ENCODE measurements around the gene PRDM5. TPM values are rescaled to one million over a fixed set of nuclear protein-coding genes. Genes with fewer than 3 reads are reported as not detected.

PRDM5 gene
- total and polyA plus RNA-seq, 2 donors (not counting 3 experiments of a cell fraction or from before 2014, with no cell fraction given) = 2.2 to 8.1 TPM

DNA sequence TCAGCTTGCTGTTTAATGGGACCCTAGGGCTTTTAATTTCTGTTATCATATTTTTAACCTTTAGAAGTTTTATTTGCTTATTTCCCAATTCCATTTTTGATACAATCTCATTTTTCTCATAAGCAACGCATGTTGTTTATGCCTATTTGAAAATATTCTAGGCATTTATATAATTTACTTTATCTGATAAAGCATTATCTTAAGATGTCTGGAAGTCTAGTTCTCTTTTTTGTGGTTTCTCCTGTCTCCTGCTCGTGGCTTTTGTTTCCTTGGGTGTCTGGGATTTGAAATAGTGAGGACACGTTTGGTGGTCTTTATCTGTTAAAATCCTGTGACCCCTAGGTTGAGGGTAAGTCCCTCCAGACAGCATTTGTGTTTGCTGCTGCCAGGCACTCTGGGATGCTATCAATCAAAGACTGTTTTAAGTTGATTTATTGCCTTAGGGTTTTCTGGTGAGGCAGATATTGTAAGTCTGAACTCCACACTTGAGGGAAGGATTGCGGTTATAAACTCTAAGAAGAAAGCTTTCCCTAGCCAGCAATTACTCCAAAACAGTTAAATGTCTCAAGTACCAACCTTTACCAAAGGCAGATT lies 208.0 kb downstream of the PRDM5 start:
- Histone ChIP-seq H3K36me3 (ENCODE audit: control insufficient read depth in 2 of 2, extremely low read depth in 1 of 2, insufficient read depth in 2 of 2, low read length in 2 of 2) (no peaks in the 10 kb centered on the region), H3K79me2 (ENCODE audit: control insufficient read depth, insufficient read depth, low read length) (no peaks in the 10 kb centered on the region), H3K4me2 (ENCODE audit: insufficient read depth, low read length) (no peak overlapping the region), H4K20me1 (replicated peaks; ENCODE audit: control insufficient read depth, extremely low read depth, insufficient read depth, low read length) (no peaks in the 10 kb centered on the region), H3K27me3 (ENCODE audit: control insufficient read depth in 2 of 2, insufficient read depth in 2 of 2, low read length in 2 of 2) (no peaks in the 10 kb centered on the region), H2AFZ (ENCODE audit: low read depth, low read length) (no peak overlapping the region), H3K9me3 (replicated peaks; ENCODE audit: control insufficient read depth, insufficient read depth, low read length) (no peaks in the 10 kb centered on the region), H3K9ac (replicated peaks; ENCODE audit: extremely low read depth, insufficient read depth, low read length) (no peak overlapping the region), H3K27ac (ENCODE audit: insufficient read depth, low read depth, low read length) (no peak overlapping the region), H3K9me1 (replicated peaks; ENCODE audit: control insufficient read depth, extremely low read depth, insufficient read depth, low read length) (no peaks in the 10 kb centered on the region), H3K4me1 (ENCODE audit: control insufficient read depth, extremely low read depth, insufficient read depth, low read length) (no peaks in the 10 kb centered on the region), H3K4me3 (replicated peaks in 1 of 3; ENCODE audit: insufficient read depth in 1 of 3, low read depth in 1 of 3, low read length in 3 of 3) (no peak overlapping the region)
- ChIA-PET POLR2A (no interaction called here), CTCF (no interaction called here)
- dilution Hi-C loops (cut with MboI; ENCODE audit: extremely low pct_ligation_motif_present, low sequenced_read_pairs) = no loop called here
- DNase-seq (ENCODE audit: low read depth, low spot score) (no peak), FAIRE-seq (no peak)
- TF ChIP-seq POLR2AphosphoS5 (IDR thresholded peaks at IDR 0.05; ENCODE audit: insufficient read depth, low read depth, low read length) (no peak), EZH2 (IDR thresholded peaks at IDR 0.05; ENCODE audit: borderline replicate concordance, low read depth, low read length, severe bottlenecking) (no peak), FOS (IDR thresholded peaks at IDR 0.05; ENCODE audit: borderline replicate concordance, insufficient read depth, low read length) (no peak), MYC (IDR thresholded peaks at IDR 0.05; ENCODE audit: low read depth, low read length) (no peak), POLR2A (IDR thresholded peaks at IDR 0.05; ENCODE audit: low read depth, low read length) (no peak), GATA2 (IDR thresholded peaks at IDR 0.05; ENCODE audit: insufficient read depth, insufficient read length, low read depth, low read length) (no peak), JUN (IDR thresholded peaks at IDR 0.05; ENCODE audit: borderline replicate concordance, insufficient read depth, insufficient read length, low read depth) (no peak)
- TF ChIP-seq, protein P1, sequence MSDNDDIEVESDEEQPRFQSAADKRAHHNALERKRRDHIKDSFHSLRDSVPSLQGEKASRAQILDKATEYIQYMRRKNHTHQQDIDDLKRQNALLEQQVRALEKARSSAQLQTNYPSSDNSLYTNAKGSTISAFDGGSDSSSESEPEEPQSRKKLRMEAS (IDR thresholded peaks at IDR 0.05; ENCODE audit: insufficient read depth, insufficient read length) = no peak
- TF ChIP-seq, protein P2, sequence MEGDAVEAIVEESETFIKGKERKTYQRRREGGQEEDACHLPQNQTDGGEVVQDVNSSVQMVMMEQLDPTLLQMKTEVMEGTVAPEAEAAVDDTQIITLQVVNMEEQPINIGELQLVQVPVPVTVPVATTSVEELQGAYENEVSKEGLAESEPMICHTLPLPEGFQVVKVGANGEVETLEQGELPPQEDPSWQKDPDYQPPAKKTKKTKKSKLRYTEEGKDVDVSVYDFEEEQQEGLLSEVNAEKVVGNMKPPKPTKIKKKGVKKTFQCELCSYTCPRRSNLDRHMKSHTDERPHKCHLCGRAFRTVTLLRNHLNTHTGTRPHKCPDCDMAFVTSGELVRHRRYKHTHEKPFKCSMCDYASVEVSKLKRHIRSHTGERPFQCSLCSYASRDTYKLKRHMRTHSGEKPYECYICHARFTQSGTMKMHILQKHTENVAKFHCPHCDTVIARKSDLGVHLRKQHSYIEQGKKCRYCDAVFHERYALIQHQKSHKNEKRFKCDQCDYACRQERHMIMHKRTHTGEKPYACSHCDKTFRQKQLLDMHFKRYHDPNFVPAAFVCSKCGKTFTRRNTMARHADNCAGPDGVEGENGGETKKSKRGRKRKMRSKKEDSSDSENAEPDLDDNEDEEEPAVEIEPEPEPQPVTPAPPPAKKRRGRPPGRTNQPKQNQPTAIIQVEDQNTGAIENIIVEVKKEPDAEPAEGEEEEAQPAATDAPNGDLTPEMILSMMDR (IDR thresholded peaks at IDR 0.05; ENCODE audit: extremely low read depth in 1 of 2, insufficient read depth in 1 of 2, low read depth in 1 of 2, low read length in 2 of 2) = no peak
- BruUV-seq (replicated peaks) = no TSS peak
- intact Hi-C loops (cut with micrococcal nuclease) = loop anchor here (5.0 kb wide), 4 partner anchors 208 to 642 kb away; partner anchors contain the start of gene PRDM5

All from endothelial cell of umbilical vein (primary cell).